GM23338 (cell line): ENCODE data around the gene RFK.

ENCODE experiments used
- CTCF ChIP-seq, 2 experiments: fragments of 200-600 bp in 1 of 2; sonication (generic) in 1 of 2; conservative IDR thresholded peaks; 2 replicates each; pipeline versions ENCODE4 v1.5.1 to v1.6.1; 2016 to 2017; ENCODE audit warnings: antibody characterized with exemption in 2 of 2, low read depth in 2 of 2, mild to moderate bottlenecking in 2 of 2, moderate library complexity in 1 of 2
- ETS1 ChIP-seq: IDR thresholded peaks from 2 replicates; pipeline ENCODE4 v1.6.1; 2016; ENCODE audit warnings: antibody characterized with exemption

GRCh38 chr9:76378367-76379073, 15.7 kb downstream of the RFK start:
- TF ChIP-seq ETS1: no peak
- no peak for TF ChIP-seq CTCF (conservative IDR thresholded peaks at IDR 0.05; ENCODE audit: low read depth in 2 of 2)
